Activated CD8-positive, alpha-beta memory T cell treated with anti-CD3 and anti-CD28 coated beads, Interleukin-2, amount 50 U/mL, for 48 hours (primary cell): ENCODE measurements around the gene TSTD2.

Experiments used
- DNase-seq: peaks from one replicate; pipeline ENCODE4 v3.0.0-alpha.2; 2020

Gene TSTD2

DNA sequence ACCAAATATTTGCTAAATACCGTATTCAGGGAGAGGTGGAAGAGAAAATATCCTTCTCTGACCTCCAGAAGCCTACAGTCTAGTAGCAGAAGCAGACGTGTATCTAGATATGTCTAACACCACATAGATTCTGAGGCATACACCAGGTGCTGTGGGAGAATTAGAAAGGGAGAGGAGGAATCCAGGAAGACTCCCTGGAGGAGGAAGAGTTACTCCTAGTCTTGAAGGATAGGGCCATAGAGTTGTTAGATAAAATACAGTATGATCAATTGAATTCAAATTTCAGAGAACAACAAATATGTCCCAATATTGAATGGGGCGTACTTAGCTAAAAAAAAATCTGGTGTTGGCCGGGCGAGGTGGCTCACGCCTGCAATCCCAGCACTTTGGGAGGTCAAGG is 73.0 kb downstream of the TSTD2 start:
- no peak for DNase-seq

DNA sequence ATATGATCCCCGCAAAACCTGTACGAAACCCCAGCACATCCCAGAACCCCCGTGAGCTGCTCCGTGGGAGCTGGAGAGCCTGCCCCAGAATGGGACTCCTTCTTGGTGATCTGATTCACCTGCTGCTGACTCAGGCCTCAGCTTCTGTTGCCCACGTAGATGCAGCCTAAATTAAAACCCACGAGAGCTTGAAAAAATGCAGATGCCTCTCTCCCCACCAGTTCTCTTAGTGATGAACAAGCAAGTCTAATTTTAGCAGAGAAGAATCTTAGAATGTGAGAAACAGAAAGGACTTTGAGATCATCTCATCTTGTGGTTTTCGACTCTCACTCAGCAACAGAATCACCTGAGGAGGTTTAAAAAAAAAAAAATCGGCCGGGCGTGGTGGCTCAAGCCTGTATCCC is 74.1 kb downstream of the TSTD2 start:
- no peak for DNase-seq

DNA sequence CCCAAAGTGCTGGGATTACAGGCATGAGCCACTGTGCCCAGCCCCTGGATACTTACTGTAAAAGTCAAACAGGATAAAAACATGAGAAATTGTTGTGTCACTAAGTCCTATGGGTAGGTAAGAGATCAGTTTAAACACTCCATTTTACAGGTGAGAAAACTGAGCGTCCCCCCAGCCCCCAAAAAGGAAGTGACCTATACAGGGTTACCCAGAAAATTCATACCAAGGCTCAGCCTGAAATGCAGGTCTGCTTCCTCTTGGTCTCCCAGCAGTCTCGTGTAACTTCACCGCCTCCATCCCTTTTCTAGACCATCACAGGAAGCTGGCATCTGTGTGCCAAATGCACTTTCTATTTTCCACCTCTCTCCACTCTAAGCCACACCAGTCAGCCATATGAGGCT is 74.5 kb downstream of the TSTD2 start:
- DNase-seq, result no peak

DNA sequence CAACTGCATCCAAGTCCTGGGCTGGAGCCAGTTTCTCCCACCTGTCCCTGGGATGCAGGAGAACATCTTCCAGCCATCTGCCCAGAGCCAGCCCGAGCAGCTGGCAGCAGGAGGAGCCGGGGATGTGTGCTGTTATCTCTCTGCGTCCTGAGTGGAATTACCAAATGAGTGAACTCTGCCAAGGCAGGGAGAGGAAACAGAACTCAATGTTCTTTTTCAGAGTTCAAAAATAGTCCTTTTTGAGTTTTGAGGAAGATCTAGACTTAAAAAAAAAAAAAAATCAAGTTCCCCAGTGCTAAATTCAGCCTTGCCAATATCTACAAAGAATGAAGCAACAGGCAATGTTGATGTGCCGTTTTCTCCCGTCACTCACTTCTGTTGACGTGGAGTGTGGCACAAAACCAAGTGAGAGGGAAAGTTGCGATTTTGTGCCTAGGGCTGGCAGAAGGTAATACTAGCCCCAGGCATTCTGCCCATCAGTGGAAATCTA is 75.5 kb downstream of the TSTD2 start:
- no peak for DNase-seq

DNA sequence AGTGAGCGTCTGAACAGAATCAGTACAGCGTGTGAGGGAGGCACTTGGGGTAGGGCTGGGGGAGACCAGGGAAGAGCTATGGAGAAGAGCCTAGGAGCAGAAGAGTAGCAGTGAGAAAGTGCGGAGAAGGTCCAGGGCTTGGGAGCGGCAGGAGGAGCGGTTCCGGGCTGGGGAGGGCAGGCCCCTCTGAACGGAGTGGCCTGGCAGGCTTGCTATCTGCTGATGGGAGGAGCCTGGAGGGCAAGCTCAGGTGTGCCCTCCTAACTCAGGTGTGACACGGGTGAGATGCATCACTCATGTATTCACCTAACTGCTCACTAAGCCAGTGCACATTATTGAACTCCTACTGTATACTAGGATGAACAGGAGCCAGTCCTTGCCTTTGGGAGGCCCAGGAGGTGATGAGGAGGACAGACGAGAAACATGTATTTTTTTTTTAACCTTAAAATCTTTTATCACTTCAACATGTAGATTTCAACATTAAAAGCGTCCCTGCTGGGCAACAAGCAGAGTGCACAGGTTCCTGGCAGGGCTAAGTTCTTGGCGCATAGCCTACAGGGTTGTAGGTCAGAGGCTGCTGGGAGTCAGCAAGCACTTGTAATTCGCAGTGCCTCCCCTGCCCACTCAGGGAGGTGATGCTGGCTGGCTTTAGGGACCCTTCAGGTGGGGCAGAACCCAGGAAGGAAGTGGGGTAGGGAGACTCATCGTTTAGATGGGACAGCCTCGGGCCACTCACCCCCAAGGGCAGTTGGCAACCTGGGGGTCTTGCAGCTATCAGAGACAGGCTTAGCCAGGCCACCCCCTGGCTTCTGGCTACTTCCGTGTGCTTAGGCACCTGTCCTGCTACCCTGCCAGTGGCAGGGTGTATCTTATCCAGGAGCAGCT is 76.2 kb downstream of the TSTD2 start:
- DNase-seq, result no peak

DNA sequence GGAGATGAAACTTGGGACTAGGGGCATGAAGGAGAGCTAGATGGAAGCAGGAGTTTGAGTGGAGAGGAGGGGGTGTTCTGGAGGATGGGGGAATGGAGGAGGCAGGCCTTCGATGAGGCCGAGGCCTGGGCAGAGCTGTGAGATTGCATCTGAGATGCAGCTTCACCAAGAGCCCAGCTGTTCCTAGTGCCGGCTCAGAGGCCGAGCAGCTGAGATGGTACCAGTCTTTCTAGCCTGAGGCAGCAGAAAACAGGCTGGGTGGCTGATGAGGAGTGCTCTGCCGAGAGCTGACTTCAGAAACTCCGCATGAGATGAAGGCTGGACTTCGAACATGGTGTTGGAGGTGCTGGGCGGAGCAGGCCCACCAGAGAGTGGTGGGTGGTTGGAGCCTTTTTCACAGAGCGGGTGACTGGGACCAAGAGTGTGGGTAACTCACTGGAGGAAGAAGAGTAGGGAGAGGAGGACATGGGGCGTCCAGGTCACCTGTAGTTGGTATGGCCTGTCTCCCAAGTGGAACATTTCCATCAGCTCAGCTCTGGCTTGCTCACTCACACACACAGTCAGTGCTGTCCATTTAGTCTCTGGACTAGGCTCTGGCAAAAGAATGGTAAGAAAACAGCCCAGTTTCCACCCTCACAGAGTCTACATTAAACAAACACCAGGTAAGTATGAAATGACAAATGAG is 77.0 kb downstream of the TSTD2 start:
- no peak for DNase-seq

DNA sequence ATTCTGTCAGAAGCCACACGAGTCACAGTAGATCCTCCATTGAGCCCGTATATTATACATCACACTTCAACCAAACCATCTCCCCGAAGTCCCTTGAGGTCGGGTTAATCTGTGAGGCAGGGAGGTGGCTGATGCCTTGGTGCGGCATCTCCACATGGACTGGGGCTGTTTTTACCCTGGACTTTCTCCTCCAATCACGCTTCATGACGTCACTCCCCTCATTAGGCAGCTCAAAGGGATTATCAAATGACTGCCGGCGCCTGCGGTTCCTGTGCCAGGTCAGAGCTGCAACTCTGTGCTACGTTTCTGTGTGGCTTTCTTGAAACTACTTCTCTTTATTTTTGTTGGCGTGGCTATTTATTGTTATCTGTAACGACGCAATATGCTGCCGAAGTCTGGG is 78.0 kb downstream of the TSTD2 start:
- no peak for DNase-seq

DNA sequence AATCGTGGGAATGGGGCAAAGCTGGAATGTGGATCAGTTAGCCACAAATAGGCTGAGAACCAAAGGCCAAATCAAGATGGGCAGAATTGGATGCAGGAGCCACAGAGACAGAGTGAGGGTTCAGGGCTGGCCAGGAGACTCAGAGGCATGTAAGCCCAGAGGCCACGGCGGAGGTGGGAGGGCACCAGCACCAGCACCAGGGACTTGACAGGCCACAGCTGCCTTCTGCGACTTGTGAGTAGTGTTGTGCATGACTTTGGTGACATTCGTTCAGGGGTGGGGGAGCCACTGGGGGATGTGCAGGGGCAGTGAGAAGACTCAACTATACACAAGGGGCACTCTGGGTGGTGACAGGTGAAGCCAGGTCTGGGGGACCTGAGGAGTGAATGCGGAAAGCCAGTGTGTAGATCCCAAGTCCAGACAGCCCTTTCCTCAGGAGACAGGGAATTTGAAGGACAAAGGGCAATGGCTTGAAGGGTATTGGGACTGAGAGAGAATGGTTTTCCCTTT is 78.5 kb downstream of the TSTD2 start:
- no peak for DNase-seq

DNA sequence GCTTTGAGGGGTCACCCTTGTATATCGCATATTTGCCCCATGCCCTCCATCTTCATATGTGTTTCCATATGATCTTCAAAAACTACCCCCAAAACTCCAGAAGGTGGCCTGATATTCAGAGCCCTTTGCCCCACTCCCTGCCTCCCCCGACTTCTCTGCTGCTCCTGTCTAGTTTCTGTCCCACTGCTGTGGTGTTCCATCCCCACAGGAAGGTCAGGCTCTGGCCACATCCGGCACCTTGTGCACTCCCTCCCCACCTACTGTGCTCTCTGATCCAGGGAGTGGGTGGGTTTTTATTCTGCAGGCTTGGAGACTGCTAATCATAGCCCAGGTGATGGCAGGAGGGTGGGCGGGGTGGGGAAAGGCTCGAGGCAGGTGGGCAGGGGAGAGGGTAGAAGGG is 79.3 kb downstream of the TSTD2 start:
- no peak for DNase-seq

DNA sequence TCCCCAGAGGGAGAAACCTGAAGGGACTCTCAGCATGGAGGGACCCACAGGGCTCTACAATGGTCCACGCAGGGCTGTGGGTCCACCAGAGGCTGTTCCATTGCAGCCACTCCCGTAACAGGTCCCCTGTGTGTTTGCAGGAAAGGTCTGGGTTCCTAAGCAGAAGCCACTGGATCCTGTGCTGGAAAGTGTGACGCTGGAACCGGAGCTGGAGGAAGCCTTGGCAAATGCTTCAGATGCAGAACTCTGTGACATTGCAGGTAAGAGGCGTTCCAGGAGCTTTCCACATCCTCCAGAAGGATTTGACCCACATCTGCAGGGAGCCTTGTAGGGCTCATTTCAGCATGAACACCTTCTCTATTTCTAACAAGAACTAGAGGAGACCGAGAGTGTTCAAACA is 80.0 kb downstream of the TSTD2 start:
- no peak for DNase-seq

DNA sequence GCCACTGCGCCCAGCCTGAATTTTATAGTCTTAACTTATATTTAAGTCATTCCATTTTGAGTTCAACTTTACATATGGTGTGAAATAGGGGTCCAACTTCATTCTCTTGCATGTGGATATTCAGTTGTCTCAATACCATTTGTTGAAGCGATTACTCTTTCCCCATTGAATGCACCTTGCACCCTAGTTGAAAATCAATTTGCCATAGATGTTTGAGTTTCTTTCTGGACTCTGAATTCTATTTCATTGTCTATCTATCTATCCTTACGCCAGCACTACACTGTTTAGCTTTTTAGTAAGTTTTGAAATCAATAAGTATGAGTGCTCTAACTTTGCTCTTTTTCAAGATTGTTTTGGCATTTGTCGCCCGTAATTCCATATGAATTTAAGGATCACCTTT is 81.9 kb downstream of the TSTD2 start:
- DNase-seq, result no peak

DNA sequence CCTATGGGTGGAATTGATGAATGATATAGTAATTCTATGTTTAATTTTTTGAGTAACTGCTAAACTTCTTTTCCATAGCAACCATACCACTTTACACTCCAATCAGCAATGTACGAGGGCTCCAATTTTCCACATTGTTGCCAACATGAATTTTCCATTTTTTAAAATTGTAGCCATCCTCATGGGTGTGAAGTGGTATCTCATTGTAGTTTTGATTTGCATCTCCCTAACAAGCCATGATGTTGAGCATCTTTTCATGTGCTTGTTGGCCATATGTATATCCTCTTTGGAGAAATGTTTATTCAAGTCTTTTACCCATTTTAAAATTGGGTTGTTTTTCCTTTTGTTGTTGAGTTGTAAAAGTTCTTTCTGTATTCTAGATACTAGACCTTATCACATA is 82.8 kb downstream of the TSTD2 start:
- DNase-seq, result no peak
